Thoracic aorta (tissue), 2 donors: Measurements from ENCODE around the gene EHMT1. TPM values are rescaled to one million over a fixed set of nuclear protein-coding genes. Genes with fewer than 3 reads are reported as not detected.
"Not testable (repeated sequence)": the region's sequence is repeated elsewhere in the genome, so short reads cannot be mapped to it uniquely, and the experiment has no call there.

ENCODE experiments used
- ATAC-seq: fragments of 150-250 bp; one replicate; pipeline ENCODE4 v1.8.0; 2017; ENCODE audit warnings: low read depth; ENCODE audit not compliant: insufficient number of reproducible peaks, low FRiP score
- DNase-seq: peaks from one replicate; pipeline ENCODE4 v3.0.0-alpha.2; 2020; ENCODE audit warnings: low spot score
- H3K27ac ChIP-seq, 2 donors: fragments of 200-600 bp; sonication (generic); 1 replicate in 1 of 2; 2 replicates in 1 of 2; pipeline ENCODE4 v1.5.1; 2016; ENCODE audit warnings: mild to moderate bottlenecking in 2 of 2, moderate library complexity in 2 of 2
- H3K27me3 ChIP-seq: fragments of 200-600 bp; sonication (generic); replicated peaks from 2 replicates; pipeline ENCODE4 v1.6.0; 2016; ENCODE audit warnings: mild to moderate bottlenecking; ENCODE audit not compliant: insufficient read depth
- H3K36me3 ChIP-seq: fragments of 200-600 bp; sonication (generic); one replicate; pipeline ENCODE4 v1.5.1; 2016
- H3K4me1 ChIP-seq, 2 donors: fragments of 200-600 bp; sonication (generic); 1 replicate in 1 of 2; 2 replicates in 1 of 2; pipeline versions ENCODE4 v1.5.1 to v1.6.0; 2016; ENCODE audit warnings: low read depth in 2 of 2, mild to moderate bottlenecking in 1 of 2; ENCODE audit not compliant: control insufficient read depth in 1 of 2
- H3K4me3 ChIP-seq: fragments of 200-600 bp; sonication (generic); 2 replicates; pipeline ENCODE4 v1.5.1; 2016; ENCODE audit warnings: mild to moderate bottlenecking
- H3K9me3 ChIP-seq: fragments of 200-600 bp; sonication (generic); 2 replicates; pipeline ENCODE4 v1.5.1; 2016
- total RNA-seq, 2 donors: library from RNA; depleted of rRNA; stranded (reverse); fragments of >200 nt; gene quantifications; one replicate each; pipeline versions ENCODE4 v1.1.0 to v1.2.3, GENCODE V29; 2016
- TF ChIP-seq, protein P1 (sequence below): fragments of 200-600 bp; sonication (generic); IDR thresholded peaks from one replicate; pipeline ENCODE4 v1.5.1; 2019; ENCODE audit warnings: antibody characterized with exemption

Gene EHMT1
- total RNA-seq, 2 donors from 2014 or later, result 67.6 to 150 TPM

DNA sequence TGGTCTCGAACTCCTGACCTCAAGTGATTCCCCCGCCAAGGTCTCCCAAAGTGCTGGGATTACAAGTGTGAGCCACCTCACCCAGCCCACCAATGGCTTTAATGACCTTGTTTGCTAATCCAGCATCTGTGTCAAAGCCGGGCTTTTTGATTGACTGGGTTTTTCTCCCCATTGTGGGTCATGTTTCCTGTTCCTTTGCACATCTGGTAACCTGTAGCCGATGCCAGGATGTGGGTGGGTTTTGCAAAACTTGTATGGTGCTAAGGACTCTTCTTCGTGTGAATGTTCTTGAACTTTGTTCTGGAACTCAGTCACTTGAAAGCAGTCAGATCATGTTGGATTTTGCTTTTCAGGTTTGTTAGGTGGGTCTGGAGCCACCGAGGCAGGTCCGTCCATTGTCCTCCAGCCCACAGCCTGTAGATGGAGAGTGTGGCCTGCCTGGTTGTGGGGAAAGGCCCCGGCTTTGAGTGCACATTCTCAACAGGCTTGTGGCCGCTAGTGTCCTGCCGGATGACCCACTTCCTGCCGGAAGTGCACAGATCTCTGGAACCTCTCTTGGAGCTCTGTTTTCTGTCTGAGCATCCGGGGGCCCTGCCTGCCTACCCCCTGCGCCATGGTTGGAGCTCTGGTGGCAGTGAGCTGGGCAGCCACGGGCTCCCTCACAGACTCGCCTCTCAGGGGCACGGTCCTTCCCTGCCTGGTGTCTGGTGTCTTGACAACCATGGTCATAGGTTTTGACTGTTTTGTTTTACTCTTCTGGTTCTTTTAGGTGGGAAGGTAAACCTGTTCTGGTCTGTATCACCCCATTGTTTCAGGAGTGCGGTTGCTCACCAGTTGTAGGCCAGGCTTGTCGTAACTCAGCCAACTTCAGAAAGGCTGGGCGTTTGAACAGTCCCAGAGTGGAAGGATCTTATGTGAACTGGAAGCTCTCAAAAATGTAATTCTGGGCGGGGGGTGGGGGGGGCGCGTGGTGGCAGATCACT, 189.2 kb downstream of the EHMT1 start:
- H3K4me1 ChIP-seq, result no peaks in the 10 kb centered on the region
- no peaks in the 10 kb centered on the region for H3K27me3 ChIP-seq
- ATAC-seq, result no peak
- H3K9me3 ChIP-seq, result no peaks in the 10 kb centered on the region
- H3K27ac ChIP-seq, result no peak overlapping the region
- no peak for DNase-seq
- H3K4me3 ChIP-seq, result no peak overlapping the region
- TF ChIP-seq, protein P1, sequence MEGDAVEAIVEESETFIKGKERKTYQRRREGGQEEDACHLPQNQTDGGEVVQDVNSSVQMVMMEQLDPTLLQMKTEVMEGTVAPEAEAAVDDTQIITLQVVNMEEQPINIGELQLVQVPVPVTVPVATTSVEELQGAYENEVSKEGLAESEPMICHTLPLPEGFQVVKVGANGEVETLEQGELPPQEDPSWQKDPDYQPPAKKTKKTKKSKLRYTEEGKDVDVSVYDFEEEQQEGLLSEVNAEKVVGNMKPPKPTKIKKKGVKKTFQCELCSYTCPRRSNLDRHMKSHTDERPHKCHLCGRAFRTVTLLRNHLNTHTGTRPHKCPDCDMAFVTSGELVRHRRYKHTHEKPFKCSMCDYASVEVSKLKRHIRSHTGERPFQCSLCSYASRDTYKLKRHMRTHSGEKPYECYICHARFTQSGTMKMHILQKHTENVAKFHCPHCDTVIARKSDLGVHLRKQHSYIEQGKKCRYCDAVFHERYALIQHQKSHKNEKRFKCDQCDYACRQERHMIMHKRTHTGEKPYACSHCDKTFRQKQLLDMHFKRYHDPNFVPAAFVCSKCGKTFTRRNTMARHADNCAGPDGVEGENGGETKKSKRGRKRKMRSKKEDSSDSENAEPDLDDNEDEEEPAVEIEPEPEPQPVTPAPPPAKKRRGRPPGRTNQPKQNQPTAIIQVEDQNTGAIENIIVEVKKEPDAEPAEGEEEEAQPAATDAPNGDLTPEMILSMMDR, result no peak
- H3K36me3 ChIP-seq, result peaks cover 32% of the 10 kb centered on the region

DNA sequence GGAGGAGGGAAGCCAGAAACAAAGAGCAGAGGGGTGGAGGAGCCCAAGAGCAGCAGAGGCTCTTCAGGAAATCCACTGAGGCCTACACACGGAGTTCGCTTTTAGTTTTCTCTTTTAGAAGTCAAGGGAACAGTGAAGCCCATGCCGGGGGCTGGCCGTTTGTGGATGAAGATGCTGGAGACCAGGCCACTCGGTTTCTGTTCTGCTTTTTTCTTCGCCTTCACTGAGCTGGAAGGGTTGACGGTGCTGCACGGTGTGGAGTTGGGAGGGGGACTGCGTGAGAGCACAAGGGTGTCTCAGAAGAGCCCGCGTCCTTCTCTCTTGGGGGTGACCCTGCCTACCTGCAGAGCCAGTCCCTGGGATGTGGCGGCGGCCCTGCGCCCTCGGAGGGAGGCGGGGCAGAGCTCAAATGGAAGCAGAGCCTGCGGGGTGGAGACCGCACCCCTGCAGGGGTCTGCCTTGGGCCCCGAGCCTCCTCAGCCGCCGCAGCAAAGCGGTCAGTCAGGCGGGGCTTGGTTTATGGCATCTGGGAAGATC, 190.3 kb downstream of the EHMT1 start:
- ATAC-seq, result no peak
- no peak for DNase-seq
- Histone ChIP-seq H3K27ac (no peak overlapping the region), H3K4me3 (no peak overlapping the region), H3K4me1 (no peaks in the 10 kb centered on the region), H3K27me3 (no peaks in the 10 kb centered on the region), H3K9me3 (no peaks in the 10 kb centered on the region), H3K36me3 (peaks cover 36% of the 10 kb centered on the region)
- TF ChIP-seq, protein P1, result no peak

DNA sequence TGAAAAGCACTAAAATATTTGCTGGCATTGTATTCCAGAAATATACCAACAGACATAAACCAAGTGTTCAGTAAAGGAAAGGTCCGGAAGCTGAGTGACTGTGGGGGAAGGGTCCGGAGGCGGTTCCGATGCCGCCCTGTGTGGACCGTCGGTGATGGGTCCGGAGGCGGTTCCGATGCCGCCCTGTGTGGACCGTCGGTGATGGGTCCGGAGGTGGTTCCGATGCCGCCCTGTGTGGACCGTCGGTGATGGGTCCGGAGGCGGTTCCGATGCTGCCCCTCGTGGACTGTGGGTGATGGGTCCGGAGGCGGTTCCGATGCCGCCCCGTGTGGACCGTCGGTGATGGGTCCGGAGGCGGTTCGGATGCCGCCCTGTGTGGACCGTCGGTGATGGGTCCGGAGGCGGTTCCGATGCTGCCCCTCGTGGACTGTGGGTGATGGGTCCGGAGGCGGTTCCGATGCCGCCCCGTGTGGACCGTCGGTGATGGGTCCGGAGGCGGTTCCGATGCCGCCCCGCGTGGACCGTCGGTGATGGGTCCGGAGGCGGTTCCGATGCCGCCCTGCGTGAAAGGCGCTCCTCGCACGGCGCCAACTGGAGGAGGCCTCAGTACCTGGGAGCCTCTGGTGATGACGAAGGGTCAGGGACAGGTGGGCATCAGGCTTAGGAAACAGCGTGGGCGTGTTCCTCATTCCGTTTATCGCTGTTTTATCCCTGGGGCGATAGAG, 191.1 kb downstream of the EHMT1 start:
- H3K4me3 ChIP-seq, H3K27ac ChIP-seq, H3K9me3 ChIP-seq, ATAC-seq, H3K27me3 ChIP-seq, DNase-seq, H3K4me1 ChIP-seq: not testable (repeated sequence)
- peaks cover 44% of the 10 kb centered on the region for H3K36me3 ChIP-seq

- ATAC-seq (no peak), DNase-seq (no peak)
- Histone ChIP-seq H3K36me3 (peaks cover 56% of the 10 kb centered on the region), H3K4me3 (no peak overlapping the region), H3K27me3 (no peaks in the 10 kb centered on the region), H3K27ac (no peak overlapping the region), H3K4me1 (no peaks in the 10 kb centered on the region), H3K9me3 (no peaks in the 10 kb centered on the region)
- TF ChIP-seq, protein P1, result no peak
These were observed 192.6 kb downstream of the EHMT1 start for GRCh38 chr9:137811283-137811870.

GRCh38 chr9:137812356-137813023, 193.7 kb downstream of the EHMT1 start:
- Histone ChIP-seq H3K36me3 (peaks cover 61% of the 10 kb centered on the region), H3K4me1 (no peaks in the 10 kb centered on the region), H3K27me3 (no peaks in the 10 kb centered on the region), H3K27ac (no peak overlapping the region), H3K9me3 (no peaks in the 10 kb centered on the region), H3K4me3 (no peak overlapping the region)
- TF ChIP-seq, protein P1, result no peak
- ATAC-seq (no peak), DNase-seq (no peak)
